ENCODE measurements around the gene CCNG1.

DNA sequence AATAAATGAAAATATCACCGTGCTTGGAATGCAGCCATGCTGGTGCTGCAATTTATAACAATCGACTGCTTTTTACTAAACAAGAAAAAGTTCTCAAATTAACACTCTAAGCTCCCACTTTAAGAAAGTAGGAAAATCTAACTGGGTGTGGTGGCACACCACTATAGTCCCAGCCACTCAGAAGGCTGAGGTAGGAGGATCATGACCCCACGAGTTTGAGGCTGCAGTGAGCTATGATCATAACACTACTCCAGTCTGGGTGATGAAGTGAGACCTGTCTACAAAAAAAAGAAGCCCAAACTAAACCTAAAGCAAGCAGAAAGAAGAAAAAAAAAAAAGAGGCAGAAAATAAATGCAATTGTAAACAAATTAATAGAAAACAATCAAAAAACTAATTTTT lies 10.5 kb downstream of the CCNG1 start:
- TF ChIP-seq, protein P1, sequence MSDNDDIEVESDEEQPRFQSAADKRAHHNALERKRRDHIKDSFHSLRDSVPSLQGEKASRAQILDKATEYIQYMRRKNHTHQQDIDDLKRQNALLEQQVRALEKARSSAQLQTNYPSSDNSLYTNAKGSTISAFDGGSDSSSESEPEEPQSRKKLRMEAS (IDR thresholded peaks at IDR 0.05), result no peak
- no peak for TF ChIP-seq YY1 (IDR thresholded peaks at IDR 0.05; ENCODE audit: low read depth)
- no peak for TF ChIP-seq RAD21 (IDR thresholded peaks at IDR 0.05; ENCODE audit: low read depth)
- no peak for TF ChIP-seq EP300 (IDR thresholded peaks at IDR 0.05; ENCODE audit: borderline replicate concordance)
- TF ChIP-seq, protein P2, sequence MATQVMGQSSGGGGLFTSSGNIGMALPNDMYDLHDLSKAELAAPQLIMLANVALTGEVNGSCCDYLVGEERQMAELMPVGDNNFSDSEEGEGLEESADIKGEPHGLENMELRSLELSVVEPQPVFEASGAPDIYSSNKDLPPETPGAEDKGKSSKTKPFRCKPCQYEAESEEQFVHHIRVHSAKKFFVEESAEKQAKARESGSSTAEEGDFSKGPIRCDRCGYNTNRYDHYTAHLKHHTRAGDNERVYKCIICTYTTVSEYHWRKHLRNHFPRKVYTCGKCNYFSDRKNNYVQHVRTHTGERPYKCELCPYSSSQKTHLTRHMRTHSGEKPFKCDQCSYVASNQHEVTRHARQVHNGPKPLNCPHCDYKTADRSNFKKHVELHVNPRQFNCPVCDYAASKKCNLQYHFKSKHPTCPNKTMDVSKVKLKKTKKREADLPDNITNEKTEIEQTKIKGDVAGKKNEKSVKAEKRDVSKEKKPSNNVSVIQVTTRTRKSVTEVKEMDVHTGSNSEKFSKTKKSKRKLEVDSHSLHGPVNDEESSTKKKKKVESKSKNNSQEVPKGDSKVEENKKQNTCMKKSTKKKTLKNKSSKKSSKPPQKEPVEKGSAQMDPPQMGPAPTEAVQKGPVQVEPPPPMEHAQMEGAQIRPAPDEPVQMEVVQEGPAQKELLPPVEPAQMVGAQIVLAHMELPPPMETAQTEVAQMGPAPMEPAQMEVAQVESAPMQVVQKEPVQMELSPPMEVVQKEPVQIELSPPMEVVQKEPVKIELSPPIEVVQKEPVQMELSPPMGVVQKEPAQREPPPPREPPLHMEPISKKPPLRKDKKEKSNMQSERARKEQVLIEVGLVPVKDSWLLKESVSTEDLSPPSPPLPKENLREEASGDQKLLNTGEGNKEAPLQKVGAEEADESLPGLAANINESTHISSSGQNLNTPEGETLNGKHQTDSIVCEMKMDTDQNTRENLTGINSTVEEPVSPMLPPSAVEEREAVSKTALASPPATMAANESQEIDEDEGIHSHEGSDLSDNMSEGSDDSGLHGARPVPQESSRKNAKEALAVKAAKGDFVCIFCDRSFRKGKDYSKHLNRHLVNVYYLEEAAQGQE (IDR thresholded peaks at IDR 0.05; ENCODE audit: low read depth), result no peak
- no peak for TF ChIP-seq TCF12 (IDR thresholded peaks at IDR 0.05; ENCODE audit: low read depth)
- no peak for TF ChIP-seq TAF1 (IDR thresholded peaks at IDR 0.05; ENCODE audit: low read depth)
- no peak for TF ChIP-seq ZBTB7A (IDR thresholded peaks at IDR 0.05; ENCODE audit: low read depth)
- TF ChIP-seq, protein P3, sequence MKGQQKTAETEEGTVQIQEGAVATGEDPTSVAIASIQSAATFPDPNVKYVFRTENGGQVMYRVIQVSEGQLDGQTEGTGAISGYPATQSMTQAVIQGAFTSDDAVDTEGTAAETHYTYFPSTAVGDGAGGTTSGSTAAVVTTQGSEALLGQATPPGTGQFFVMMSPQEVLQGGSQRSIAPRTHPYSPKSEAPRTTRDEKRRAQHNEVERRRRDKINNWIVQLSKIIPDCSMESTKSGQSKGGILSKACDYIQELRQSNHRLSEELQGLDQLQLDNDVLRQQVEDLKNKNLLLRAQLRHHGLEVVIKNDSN (IDR thresholded peaks at IDR 0.05), result no peak
- no peak for TF ChIP-seq TEAD4 (IDR thresholded peaks at IDR 0.05)
- TF ChIP-seq FOXM1 (IDR thresholded peaks at IDR 0.05; ENCODE audit: borderline replicate concordance, low read depth), result no peak
- no peak for TF ChIP-seq CEBPB (IDR thresholded peaks at IDR 0.05)
- no peak for TF ChIP-seq EGR1 (IDR thresholded peaks at IDR 0.05)

Measured in Ishikawa (cell line).